CD4-positive, alpha-beta T cell treated with Interleukin-2 at 100 ng/mL for 4 hours (primary cell): Measurements from ENCODE around the gene KIF22.
"Not testable (repeated sequence)": the region's sequence is repeated elsewhere in the genome, so short reads cannot be mapped to it uniquely, and the experiment has no call there.

Experiments used
- DNase-seq: peaks from one replicate; pipeline ENCODE4 v3.0.0-alpha.2; 2020; ENCODE audit warnings: low spot score

The KIF22 gene

DNA sequence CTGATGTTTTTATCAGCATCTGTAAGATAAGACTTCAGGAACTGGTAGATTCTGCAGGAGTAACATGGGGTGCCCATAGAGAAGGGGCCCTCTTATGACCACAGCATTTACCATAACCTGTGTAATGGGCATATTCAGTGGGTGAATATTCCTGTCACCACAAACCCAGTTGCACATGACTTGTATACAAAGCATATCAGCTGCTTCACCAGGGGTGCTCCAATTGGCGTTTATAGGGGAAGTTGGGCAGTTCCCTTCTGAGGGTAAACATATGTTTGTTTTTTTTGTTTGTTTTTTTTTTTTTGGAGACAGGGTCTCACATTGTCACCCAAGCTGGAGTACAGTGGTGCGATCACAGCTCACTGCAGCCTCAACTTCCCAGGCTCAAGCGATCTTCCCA lies 24.0 kb upstream of the KIF22 start:
- DNase-seq, result no peak

DNA sequence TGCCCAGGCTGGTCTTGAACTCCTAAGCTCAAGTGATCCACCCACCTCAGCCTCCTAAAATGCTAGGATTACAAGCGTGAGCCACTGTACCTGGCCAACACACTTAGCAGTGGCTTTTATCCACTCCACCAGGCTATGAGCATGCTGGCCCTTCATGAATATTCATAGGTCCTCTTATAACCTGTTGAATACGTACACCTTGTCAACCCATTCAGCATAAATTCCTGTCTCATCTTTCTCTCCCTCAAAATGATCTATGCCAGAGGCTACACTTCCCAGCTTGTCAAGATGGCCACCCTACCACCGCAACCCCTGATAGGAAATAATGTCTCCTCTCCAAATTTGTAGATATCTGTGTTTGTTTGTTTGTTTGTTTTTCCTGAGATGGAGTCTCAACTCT lies 23.5 kb upstream of the KIF22 start:
- DNase-seq, result no peak

DNA sequence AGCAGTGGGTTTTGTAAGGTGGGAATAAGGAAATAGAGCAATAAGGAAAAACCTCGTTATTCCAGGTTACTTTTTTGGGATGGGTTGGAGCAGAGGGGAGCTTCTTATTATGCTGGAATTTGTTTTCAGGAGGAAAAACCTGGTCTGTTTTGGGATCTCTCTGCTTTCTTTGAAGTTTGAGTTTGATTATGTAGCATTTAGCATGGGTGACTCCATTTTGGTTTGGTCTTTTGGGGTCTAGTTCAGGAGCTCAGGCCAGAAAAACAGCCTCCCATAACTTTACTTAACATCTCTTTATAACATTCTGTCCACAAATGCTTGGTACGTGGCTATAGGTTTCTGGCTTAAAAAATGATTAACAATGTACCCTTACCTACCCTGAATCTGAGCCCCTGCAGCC lies 21.0 kb upstream of the KIF22 start:
- no peak for DNase-seq

DNA sequence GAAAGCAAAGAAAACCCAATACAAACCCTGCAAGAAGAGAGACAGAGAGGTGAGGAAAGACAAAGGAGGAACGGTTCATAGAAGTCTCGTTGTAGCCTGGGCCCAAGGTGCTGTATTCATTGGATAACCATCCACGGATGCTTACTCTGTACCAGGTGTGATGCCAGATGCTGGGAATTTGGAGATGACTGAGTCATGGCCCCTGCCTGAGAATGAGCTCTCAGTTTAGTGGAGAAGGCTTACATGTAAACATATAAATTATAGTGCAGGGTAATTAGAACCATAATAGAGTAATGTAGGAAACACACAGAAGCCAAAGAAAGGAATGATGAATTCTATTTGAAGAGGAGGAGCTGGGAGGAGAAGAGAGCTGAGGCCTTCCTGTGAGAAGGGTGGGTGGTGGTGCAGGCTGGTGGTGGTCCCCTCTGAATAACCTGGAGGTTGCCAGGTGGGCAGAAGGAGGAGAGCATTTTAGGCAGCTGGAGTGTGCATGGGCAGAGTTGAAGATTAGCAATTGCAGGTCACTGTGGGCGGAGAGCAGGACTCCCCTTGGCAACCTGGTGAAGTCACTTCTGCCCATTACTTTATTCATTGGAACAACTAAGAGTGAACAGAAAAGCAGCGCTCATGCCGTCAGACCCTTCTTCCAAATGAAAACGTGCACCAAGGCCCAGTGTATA lies 20.2 kb upstream of the KIF22 start:
- no peak for DNase-seq

DNA sequence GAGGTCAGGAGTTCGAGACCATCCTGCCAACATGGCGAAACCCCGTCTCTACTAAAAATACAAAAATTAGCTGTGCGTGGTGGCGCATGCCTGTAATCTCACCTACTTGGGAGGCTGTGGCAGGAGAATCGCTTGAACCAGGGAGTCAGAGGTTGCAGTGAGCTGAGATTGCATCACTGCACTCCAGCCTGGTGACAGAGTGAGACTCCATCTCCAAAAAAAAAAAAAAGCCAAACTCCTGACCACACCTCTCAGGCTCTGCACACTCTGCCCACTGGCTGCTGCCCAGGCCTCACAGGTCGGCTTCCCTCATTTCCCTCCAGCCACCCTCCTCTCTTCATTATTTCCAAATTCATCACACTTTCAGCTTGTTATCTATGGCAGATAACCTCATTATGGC lies 18.2 kb upstream of the KIF22 start:
- DNase-seq, result not testable (repeated sequence)

DNA sequence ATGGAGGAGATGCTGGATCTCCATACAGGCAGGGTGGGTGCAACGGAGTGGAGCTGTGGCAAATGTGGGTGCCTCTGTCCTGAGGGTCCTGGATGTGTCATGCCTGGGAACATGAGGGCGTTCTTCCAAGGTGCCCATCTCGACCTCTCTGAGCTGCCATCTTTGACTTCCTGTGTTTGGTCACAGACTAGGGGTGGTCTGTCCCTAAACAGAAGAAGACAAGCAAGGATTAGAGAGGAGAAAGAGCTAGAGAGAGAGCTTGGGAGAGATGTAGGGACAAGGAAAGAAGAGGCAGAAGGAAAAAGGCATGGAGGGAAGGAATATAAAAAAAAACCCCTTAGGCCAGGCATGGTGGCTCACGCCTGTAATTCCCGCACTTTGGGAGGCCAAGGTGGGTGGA lies 15.8 kb upstream of the KIF22 start:
- DNase-seq, result no peak

DNA sequence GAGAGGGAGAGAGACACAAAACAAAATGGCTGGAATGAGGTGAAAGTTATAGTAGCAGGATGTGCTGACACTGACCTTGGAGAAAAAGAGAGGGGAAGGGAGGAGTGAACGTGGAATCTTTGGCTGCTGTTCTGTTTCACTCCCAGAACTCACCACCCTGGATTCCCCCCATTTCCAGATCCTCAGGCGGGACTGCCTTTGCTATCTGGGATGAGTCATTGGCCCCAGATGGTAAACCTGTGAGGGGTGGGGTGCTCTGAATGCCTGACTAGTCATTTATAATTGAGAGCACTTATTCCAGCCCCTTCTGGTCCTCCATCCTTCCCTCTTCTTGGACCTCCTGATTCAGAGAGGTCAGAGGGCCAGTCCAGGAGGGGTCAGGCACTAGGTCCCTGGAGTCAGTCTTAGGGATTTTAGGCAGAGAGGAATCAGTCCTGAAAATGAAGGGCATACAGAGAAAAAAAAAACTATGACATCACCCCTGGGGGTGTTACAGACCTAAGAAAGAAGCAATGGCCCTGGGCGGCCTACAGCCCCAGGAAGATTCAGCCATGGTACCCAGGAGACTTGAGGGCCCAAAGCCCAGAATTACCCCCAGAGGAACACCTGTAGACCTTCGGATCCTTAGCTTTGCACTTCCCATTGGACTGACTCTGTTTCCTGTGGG lies 14.7 kb upstream of the KIF22 start:
- no peak for DNase-seq

DNA sequence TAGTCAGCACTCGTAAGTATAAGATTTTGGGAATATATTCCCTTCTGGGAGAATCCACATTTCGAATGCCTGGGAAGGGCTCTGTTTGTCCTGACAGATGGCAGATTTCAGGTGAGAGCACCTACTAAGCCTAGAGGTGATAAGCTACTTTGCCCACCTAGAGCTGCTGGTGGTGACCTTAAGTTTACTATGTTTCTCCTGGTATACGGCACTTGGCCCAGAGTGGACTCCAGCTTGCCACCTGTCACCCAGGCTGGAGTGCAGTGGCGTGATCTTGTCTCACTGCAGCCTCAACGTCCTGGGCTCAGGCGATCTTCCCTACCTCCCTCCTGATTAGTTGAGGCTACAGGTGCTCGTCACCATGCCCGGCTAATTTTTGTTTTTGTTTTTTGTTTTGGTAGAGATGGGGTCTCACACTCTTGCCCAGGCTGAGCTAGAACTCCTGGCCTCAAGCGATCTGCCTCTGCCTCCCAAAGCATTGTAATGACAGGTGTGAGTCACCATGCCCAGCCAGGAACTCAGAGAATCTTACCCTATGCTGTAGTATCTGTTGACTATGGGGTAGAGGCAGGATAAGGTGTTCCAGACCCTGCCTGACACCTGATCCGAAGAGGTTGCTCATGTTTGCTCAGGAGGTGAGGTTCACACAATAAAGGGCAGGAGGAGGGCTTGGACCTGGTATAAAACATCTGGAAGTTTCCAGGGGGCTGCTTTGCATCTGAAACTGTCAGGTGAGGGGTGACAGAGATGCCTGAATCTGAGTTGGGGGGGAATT lies 12.8 kb upstream of the KIF22 start, which contains the start of gene ZG16:
ZG16 (plus strand) TSS at position 681 of the 775 bp plus-strand sequence. CDS start 1,011 bp downstream, outside the sequence.
- DNase-seq, result no peak

DNA sequence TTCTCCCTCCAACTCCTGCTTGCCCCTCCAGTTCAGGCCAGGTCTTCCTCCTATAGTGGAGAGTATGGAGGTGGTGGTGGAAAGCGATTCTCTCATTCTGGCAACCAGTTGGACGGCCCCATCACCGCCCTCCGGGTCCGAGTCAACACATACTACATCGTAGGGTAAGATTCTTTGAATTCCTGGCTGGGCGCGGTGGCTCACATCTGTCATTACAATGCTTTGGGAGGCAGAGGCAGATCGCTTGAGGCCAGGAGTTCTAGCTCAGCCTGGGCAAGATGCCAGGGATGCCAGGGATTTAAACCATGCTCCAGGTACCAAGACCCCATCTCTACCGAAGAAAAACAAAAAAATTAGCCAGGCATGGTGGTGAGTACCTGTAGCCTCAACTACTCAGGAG lies 11.1 kb upstream of the KIF22 start:
- DNase-seq, result no peak

DNA sequence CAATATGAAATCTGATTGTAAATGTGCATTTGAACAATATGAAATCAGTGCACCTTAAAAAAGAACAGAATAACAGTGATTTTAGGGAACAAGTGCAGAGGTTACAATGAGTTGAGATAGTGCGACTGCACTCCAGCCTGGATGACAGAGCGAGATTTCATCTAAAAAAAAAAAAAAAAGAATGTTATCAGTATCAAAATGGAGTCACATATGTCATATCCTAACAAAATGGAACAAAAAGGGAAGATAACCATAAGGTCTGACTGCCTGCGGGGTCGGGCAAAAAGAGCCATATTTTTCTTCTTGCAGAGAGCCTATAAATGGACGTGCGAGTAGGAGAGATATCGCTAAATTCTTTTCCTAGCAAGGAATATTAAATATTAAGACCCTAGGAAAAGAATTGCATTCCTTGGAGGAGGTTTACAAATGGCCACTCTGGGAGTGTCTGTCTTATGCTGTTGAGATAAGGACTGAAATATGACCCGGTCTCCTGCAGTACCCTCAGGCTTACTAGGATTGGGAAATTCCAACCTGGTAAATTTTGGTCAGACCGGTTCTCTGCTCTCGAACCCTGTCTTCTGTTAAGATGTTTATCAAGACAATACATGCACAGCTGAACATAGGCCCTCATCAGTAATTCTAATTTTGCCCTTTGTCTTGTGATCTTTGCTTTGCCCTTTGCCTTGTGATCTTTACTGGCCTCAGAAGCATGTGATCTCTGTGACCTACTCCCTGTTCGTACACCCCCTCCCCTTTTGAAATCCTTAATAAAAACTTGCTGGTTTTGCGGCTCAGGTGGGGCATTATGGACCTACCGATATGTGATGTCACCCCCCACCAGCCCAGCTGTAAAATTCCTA lies 7.2 kb upstream of the KIF22 start:
- DNase-seq, result not testable (repeated sequence)

DNA sequence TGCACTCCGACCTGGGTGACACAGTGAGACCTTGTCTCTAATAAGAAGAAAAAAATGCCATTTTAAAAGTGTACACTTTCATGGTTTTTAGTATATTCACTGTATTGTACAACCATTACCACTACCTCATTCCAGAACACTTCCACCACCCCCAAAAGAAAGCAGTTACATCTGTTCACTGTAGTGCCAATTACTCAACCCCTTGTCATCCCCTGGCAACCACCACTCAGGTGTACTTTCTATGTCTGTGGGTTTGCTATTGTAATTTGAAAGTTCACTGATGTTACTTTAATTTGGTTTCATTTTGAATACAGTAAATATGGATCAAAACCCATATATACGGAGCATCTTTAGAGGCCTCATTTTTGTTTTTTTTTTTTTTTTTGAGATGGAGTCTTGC lies 6.4 kb upstream of the KIF22 start:
- peak; percentile 38 for DNase-seq

DNA sequence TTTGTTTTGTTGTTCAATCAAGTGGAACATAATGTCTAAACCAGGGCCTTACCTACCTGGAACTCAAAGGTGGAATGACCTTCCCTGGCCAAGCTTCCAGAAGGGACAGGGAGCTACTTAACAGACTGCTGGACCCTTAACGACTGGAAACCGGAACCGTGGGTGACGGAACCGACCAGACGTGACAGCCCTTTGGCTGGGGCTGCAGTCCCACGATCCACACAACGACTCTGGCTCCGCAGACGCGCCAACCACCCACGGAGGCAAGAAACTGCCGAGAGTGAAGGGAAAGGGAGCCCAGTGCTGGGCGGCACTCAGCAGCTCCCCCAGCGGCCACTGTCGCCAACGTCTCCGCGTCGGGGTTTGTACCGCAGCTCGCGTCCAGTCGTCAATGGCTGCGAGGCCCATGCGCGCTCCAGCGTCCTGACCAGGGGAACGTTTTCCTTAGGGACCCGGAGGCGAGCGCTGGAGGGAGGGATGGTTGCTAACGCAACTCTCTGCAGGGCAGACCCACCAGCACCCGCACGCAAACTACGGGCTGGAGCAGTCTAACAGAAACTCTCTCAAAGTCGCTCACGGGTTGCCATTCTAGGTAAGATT lies 5.5 kb upstream of the KIF22 start:
- peak; percentile 81 for DNase-seq

DNA sequence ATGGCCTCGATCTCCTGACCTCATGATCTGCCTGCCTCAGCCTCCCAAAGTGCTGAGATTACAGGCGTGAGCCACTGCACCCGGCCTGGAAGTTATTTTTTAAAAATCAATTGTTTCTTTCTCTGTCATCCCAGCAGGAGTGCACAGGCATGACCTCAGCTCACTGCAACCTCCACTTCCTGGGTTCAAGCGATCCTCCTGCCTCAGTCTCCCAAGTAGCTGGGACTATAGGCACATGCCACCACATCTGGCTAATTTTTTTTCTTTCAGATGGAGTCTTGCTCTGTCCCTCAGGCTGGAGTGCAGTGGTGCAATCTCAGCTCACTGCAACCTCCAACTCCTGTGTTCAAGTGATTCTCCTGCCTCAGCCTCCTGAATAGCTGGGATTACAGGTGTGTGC lies 3.4 kb upstream of the KIF22 start:
- not testable (repeated sequence) for DNase-seq

DNA sequence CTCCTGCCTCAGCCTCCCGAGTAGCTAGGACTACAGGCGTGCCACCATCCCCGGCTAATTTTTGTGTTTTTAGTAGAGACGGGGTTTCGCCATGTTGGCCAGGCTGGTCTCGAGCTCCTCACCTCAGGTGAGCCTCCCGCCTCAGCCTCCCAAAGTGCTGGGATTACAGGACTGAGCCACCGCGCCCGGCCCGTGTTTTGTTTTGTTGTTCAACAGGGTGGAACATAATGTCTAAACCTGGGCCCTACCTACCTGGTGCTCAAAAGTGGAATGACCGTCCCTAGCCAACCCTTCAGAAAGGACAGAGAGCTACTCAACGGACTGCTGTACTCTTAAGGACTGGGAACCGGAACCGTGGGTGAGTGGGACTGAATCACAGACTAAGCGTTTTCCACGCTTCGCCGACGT lies 772 bp upstream of the KIF22 start:
- DNase-seq, result no peak

DNA sequence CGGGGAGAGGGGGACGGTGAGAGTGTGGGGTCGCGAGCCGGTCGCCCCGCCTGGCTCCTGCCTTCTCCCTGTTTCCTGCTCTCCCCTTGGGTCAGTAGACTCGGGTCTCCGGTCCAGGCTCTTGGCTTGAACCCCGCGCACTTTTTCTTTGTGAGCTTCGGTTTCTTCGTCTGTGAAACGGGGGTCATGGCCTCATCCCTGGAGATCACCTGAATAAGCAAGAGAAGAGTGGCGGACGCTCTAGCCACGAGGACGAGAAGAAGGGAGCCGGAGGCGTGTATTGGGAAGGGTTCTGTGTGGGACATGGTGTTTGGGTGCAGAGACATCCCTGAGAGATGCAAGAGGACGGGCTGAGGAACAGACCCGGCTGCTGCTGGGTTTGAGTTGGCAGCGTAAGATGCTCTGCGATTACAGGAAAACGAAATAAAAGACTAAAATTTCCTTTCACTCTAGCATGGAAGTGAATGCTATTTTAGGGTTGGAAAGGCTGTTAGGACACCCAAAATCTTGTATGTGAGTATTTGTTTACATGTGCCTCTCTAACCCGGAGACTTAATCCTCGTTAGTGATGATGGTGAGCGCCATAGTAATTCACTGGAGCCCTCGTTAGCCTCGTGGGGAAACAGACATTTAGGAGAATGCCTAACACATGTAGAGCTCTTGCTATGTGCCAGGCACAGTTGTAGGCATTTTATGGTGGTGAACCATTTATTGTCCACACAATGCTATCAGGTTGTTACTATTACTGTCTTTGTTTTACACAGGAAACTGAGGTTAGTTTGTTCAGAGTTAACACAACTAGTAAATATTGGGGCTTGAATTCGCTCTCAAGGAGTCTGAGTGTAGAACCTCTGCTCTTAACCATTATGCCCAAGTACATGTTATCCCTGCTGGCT lies 646 bp downstream of the KIF22 start:
- DNase-seq, result peak; percentile 19

DNA sequence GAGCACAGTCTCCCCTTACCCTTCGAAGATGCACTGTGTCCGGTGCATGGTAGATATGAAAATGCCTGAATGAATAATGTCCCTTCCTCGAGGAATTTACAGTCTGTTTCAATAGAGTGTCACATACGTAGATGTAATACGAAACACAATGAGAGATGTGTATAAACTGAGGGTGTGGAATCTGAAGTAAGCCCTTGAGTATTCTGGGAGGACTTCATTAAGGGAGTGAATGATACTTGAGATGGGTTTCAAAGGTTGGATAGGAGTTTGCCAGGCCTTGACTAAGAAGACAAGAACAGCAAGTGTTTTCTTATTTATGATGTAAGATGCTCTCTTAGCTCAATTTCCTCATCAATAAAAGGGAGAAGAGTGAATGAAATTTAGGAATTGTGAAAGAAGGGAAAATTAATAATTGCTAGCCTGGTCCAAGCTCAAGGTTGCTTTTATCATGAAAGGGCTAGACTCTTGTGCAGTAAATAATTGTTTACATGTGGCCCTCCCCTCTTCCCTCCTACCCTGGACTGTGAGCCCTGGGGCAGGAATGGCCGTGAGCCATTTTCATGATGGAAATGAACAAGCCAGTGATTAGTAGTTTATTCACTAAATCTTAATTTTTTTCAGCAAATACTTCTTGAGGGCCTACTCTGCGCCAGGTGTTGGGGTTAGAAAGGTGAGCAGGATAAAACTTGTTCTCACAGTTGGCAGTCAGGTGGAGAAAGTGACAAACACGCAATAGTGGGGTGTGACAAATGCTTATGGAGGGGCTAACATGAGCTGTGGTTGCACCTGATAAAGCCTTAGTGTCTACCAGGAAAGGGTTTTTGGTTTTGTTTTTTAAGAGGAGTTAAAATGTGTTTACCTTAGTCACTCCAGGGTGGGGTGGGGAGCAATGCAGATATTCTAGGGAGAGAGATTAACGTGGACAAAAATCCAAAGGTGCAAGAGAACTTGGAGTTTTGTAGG lies 1.6 kb downstream of the KIF22 start:
- DNase-seq, result peak; percentile 38

DNA sequence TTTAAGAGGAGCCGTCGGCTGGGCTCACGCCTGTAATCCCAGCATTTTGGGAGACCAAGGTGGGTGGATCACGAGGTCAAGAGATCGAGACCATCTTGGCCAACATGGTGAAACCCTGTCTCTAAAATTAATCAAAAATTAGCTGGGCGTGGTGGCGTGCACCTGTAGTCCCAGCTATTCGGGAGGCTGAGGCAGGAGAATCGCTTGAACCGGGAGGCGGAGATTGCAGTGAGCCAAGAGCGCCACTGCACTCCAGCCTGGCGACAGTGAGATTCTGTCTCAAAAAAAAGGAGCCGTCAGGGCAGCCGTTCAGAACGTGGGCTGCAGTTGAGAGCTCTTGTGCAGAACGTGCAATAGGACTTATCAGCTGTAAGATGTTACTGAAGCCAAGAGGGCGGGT lies 2.6 kb downstream of the KIF22 start:
- not testable (repeated sequence) for DNase-seq

DNA sequence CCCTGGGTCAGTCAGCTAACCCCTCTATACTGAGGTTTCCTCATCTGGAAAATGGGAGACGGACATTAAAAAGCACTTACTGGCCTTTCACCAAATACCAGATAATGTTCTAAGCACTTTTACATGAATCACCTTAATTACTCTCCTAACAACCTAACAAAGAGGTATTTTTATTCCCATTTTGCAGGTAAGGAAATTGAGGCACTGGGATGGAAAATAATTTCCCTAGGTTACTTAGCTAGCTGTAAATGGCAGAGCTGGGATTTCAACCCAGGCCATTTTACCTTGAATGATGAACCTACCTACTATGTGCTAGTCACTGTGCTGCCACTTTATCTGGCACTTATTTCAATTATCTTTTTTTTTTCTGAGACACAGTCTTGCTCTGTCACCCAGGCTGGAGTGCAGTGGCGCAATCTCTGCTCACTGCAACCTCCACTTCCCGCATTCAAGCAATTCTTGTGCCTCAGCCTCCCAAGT lies 3.7 kb downstream of the KIF22 start:
- DNase-seq, result no peak

DNA sequence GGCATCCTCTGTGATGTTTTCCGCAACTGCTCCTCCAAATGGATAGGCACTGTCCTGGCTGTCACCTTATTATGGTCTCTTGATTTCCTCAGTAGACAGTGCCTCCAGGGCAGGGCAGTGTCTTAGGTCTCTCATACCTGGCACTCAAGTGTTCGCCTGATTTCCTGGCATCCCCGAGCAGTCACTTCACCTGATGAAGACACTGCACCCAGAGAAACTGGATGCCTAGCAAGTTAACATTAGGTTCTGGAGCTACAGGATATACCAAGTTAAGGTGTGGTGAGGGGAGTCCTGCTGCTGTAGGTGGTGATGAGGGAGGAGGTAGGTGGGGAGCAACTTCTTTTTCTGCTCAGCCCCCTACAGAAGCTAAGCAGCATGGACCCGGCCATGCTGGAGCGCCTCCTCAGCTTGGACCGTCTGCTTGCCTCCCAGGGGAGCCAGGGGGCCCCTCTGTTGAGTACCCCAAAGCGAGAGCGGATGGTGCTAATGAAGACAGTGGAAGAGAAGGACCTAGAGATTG lies 11.9 kb downstream of the KIF22 start:
- DNase-seq, result no peak
